Activated T-cell treated with anti-CD3 and anti-CD28 coated beads, Interleukin-2, amount 50 U/mL, for 24 hours (primary cell): Measurements from ENCODE around the gene CCDC3.
A peak's percentile ranks its signal among the peaks of the same experiment; 100 is the strongest.

Experiments
- DNase-seq: peaks from one replicate; pipeline ENCODE4 v3.0.0-alpha.2; 2020
- H3K27ac Mint-ChIP-seq: 2 replicates; pipeline ENCODE4 v1.8.0; 2020; ENCODE audit warnings: mild to moderate bottlenecking, mixed read lengths
- H3K27me3 Mint-ChIP-seq: 2 replicates; pipeline ENCODE4 v1.8.0; 2020; ENCODE audit warnings: mixed read lengths
- H3K36me3 Mint-ChIP-seq: 2 replicates; pipeline ENCODE4 v1.8.0; 2020; ENCODE audit warnings: low read depth, mixed read lengths
- H3K4me1 Mint-ChIP-seq: 2 replicates; pipeline ENCODE4 v1.8.0; 2020; ENCODE audit warnings: low read depth, mixed read lengths
- H3K4me3 Mint-ChIP-seq: 2 replicates; pipeline ENCODE4 v1.8.0; 2020; ENCODE audit warnings: mild to moderate bottlenecking, moderate library complexity, mixed read lengths
- H3K9me3 Mint-ChIP-seq: 2 replicates; pipeline ENCODE4 v1.8.0; 2020; ENCODE audit warnings: mixed read lengths

The CCDC3 gene

GRCh38 chr10:12910835-12911234 lies 90.7 kb downstream of the CCDC3 start:
- no peaks in the 10 kb centered on the region for H3K36me3 Mint-ChIP-seq
- peaks cover 4% of the 10 kb centered on the region for H3K9me3 Mint-ChIP-seq
- no peak for DNase-seq
- peaks cover 27% of the 10 kb centered on the region for H3K27me3 Mint-ChIP-seq
- H3K4me3 Mint-ChIP-seq = no peak overlapping the region
- H3K4me1 Mint-ChIP-seq = no peaks in the 10 kb centered on the region
- no peak overlapping the region for H3K27ac Mint-ChIP-seq

GRCh38 chr10:12909836-12910185 lies 91.7 kb downstream of the CCDC3 start:
- Mint-ChIP-seq H3K27ac (no peak overlapping the region), H3K9me3 (peaks cover 4% of the 10 kb centered on the region), H3K27me3 (peaks cover 24% of the 10 kb centered on the region), H3K36me3 (no peaks in the 10 kb centered on the region), H3K4me1 (no peaks in the 10 kb centered on the region), H3K4me3 (no peak overlapping the region)
- no peak for DNase-seq

GRCh38 chr10:12909182-12909835 lies 92.2 kb downstream of the CCDC3 start:
- Mint-ChIP-seq H3K4me1 (no peaks in the 10 kb centered on the region), H3K27ac (no peak overlapping the region), H3K36me3 (no peaks in the 10 kb centered on the region), H3K4me3 (no peak overlapping the region), H3K27me3 (peaks cover 24% of the 10 kb centered on the region), H3K9me3 (peaks cover 4% of the 10 kb centered on the region)
- DNase-seq = no peak

- Mint-ChIP-seq H3K9me3 (peaks cover 4% of the 10 kb centered on the region), H3K27me3 (peaks cover 19% of the 10 kb centered on the region), H3K4me1 (no peaks in the 10 kb centered on the region), H3K36me3 (no peaks in the 10 kb centered on the region), H3K4me3 (no peak overlapping the region), H3K27ac (no peak overlapping the region)
- no peak for DNase-seq
Measured at GRCh38 chr10:12908773-12909172, 92.7 kb downstream of the CCDC3 start.

- no peaks in the 10 kb centered on the region for H3K4me1 Mint-ChIP-seq
- H3K27ac Mint-ChIP-seq = no peak overlapping the region
- peaks cover 4% of the 10 kb centered on the region for H3K9me3 Mint-ChIP-seq
- H3K27me3 Mint-ChIP-seq = peaks cover 16% of the 10 kb centered on the region
- no peak for DNase-seq
- H3K4me3 Mint-ChIP-seq = no peak overlapping the region
- H3K36me3 Mint-ChIP-seq = no peaks in the 10 kb centered on the region
Measured at GRCh38 chr10:12907656-12908055, 93.9 kb downstream of the CCDC3 start.

GRCh38 chr10:12906051-12906541 lies 95.4 kb downstream of the CCDC3 start:
- Mint-ChIP-seq H3K4me1 (no peaks in the 10 kb centered on the region), H3K4me3 (no peak overlapping the region), H3K9me3 (no peaks in the 10 kb centered on the region), H3K27ac (no peak overlapping the region), H3K27me3 (peaks cover 12% of the 10 kb centered on the region), H3K36me3 (no peaks in the 10 kb centered on the region)
- no peak for DNase-seq

- Mint-ChIP-seq H3K27ac (no peak overlapping the region), H3K4me3 (no peak overlapping the region), H3K9me3 (no peaks in the 10 kb centered on the region), H3K36me3 (no peaks in the 10 kb centered on the region), H3K27me3 (peaks cover 11% of the 10 kb centered on the region), H3K4me1 (no peaks in the 10 kb centered on the region)
- DNase-seq = no peak
Measured at GRCh38 chr10:12905067-12905466, 96.4 kb downstream of the CCDC3 start.

GRCh38 chr10:12902851-12903358 lies 98.6 kb downstream of the CCDC3 start:
- Mint-ChIP-seq H3K9me3 (no peaks in the 10 kb centered on the region), H3K27me3 (peaks cover 11% of the 10 kb centered on the region), H3K36me3 (no peaks in the 10 kb centered on the region), H3K4me3 (no peak overlapping the region), H3K4me1 (no peaks in the 10 kb centered on the region), H3K27ac (no peak overlapping the region)
- no peak for DNase-seq

GRCh38 chr10:12902135-12902572 lies 99.4 kb downstream of the CCDC3 start:
- H3K27me3 Mint-ChIP-seq = peaks cover 14% of the 10 kb centered on the region
- no peak overlapping the region for H3K27ac Mint-ChIP-seq
- H3K4me1 Mint-ChIP-seq = no peaks in the 10 kb centered on the region
- peak; percentile 40 for DNase-seq
- no peak overlapping the region for H3K4me3 Mint-ChIP-seq
- no peaks in the 10 kb centered on the region for H3K9me3 Mint-ChIP-seq
- H3K36me3 Mint-ChIP-seq = no peaks in the 10 kb centered on the region

GRCh38 chr10:12899546-12899945 lies 102.0 kb downstream of the CCDC3 start:
- H3K27ac Mint-ChIP-seq = no peak overlapping the region

GRCh38 chr10:12898271-12898670 lies 103.2 kb downstream of the CCDC3 start:
- Mint-ChIP-seq H3K9me3 (peaks cover 9% of the 10 kb centered on the region), H3K27ac (no peak overlapping the region), H3K4me3 (no peak overlapping the region), H3K36me3 (no peaks in the 10 kb centered on the region), H3K4me1 (no peaks in the 10 kb centered on the region), H3K27me3 (peaks cover 19% of the 10 kb centered on the region)
- no peak for DNase-seq

More at GRCh38 chr10:12899546-12899945, 102.0 kb downstream of the CCDC3 start:
- Mint-ChIP-seq H3K4me3 (no peak overlapping the region), H3K4me1 (no peaks in the 10 kb centered on the region), H3K36me3 (no peaks in the 10 kb centered on the region), H3K9me3 (peaks cover 2% of the 10 kb centered on the region), H3K27me3 (peaks cover 16% of the 10 kb centered on the region)
- no peak for DNase-seq

- no peak overlapping the region for H3K4me3 Mint-ChIP-seq
- peaks cover 19% of the 10 kb centered on the region for H3K27me3 Mint-ChIP-seq
- H3K4me1 Mint-ChIP-seq = no peaks in the 10 kb centered on the region
- no peak for DNase-seq
- H3K36me3 Mint-ChIP-seq = no peaks in the 10 kb centered on the region
- H3K9me3 Mint-ChIP-seq = peaks cover 16% of the 10 kb centered on the region
- H3K27ac Mint-ChIP-seq = no peak overlapping the region
Measured at GRCh38 chr10:12897278-12897677, 104.2 kb downstream of the CCDC3 start.

GRCh38 chr10:12896251-12896650 lies 105.3 kb downstream of the CCDC3 start:
- H3K36me3 Mint-ChIP-seq = no peaks in the 10 kb centered on the region
- peaks cover 19% of the 10 kb centered on the region for H3K27me3 Mint-ChIP-seq
- H3K4me3 Mint-ChIP-seq = no peak overlapping the region
- H3K27ac Mint-ChIP-seq = no peak overlapping the region
- peaks cover 16% of the 10 kb centered on the region for H3K9me3 Mint-ChIP-seq
- H3K4me1 Mint-ChIP-seq = no peaks in the 10 kb centered on the region
- DNase-seq = no peak

- no peaks in the 10 kb centered on the region for H3K36me3 Mint-ChIP-seq
- H3K4me3 Mint-ChIP-seq = no peak overlapping the region
- DNase-seq = no peak
- H3K27ac Mint-ChIP-seq = no peak overlapping the region
- H3K9me3 Mint-ChIP-seq = peaks cover 16% of the 10 kb centered on the region
- peaks cover 15% of the 10 kb centered on the region for H3K27me3 Mint-ChIP-seq
- no peaks in the 10 kb centered on the region for H3K4me1 Mint-ChIP-seq
Measured at GRCh38 chr10:12892924-12893323, 108.6 kb downstream of the CCDC3 start.

GRCh38 chr10:12890958-12891357 lies 110.6 kb downstream of the CCDC3 start:
- DNase-seq = no peak
- H3K9me3 Mint-ChIP-seq = peaks cover 16% of the 10 kb centered on the region
- no peaks in the 10 kb centered on the region for H3K4me1 Mint-ChIP-seq
- no peak overlapping the region for H3K4me3 Mint-ChIP-seq
- no peak overlapping the region for H3K27ac Mint-ChIP-seq
- no peaks in the 10 kb centered on the region for H3K36me3 Mint-ChIP-seq
- H3K27me3 Mint-ChIP-seq = peaks cover 10% of the 10 kb centered on the region
